SK-N-SH treated with all-trans-retinoic acid at 6 μM for 48 hours (cell line): ENCODE measurements around the gene CAP1.

Source experiments
- ATAC-seq: fragments of 200-7000 bp; cut with Tn5 transposase; 3 replicates; pipeline ENCODE4 v1.9.1; 2020; ENCODE audit warnings: mild to moderate bottlenecking, moderate library complexity
- ARNTL ChIP-seq: fragments of 450-650 bp; formaldehyde crosslinking; IDR thresholded peaks from 2 replicates; pipeline ENCODE4 v1.5.0; 2020; ENCODE audit warnings: low read depth, mild to moderate bottlenecking, moderate library complexity, borderline replicate concordance
- BACH2 ChIP-seq: fragments of 250-450 bp; sonication (Bioruptor Pico); IDR thresholded peaks from 2 replicates; pipeline ENCODE4 v1.9.0; 2021; ENCODE audit warnings: mild to moderate bottlenecking, borderline replicate concordance
- CSDC2 ChIP-seq: fragments of 250-450 bp; sonication (Bioruptor Pico); IDR thresholded peaks from 2 replicates; pipeline ENCODE4 v1.5.0; 2020; ENCODE audit warnings: mild to moderate bottlenecking, moderate library complexity
- ESRRG ChIP-seq: fragments of 250-450 bp; sonication (Bioruptor Pico); IDR thresholded peaks from 2 replicates; pipeline ENCODE4 v1.6.1; 2021; ENCODE audit warnings: mild to moderate bottlenecking
- GLIS3 ChIP-seq: fragments of 250-450 bp; sonication (Bioruptor Pico); IDR thresholded peaks from 2 replicates; pipeline ENCODE4 v1.5.0; 2020; ENCODE audit warnings: mild to moderate bottlenecking, moderate library complexity
- ISL1 ChIP-seq: fragments of 250-450 bp; sonication (Bioruptor Pico); IDR thresholded peaks from 2 replicates; pipeline ENCODE4 v2.1.2; 2022; ENCODE audit warnings: mild to moderate bottlenecking, moderate library complexity
- OSR1 ChIP-seq: fragments of 250-450 bp; sonication (Bioruptor Pico); IDR thresholded peaks from 2 replicates; pipeline ENCODE4 v1.8.0; 2022; ENCODE audit warnings: moderate library complexity, mild to moderate bottlenecking, inconsistent platforms
- RARB ChIP-seq: fragments of 250-450 bp; sonication (Bioruptor Pico); IDR thresholded peaks from 2 replicates; pipeline ENCODE4 v1.8.0; 2021; ENCODE audit warnings: mild to moderate bottlenecking, moderate library complexity
- SNAI2 ChIP-seq: fragments of 250-450 bp; sonication (Bioruptor Pico); IDR thresholded peaks from 2 replicates; pipeline ENCODE4 v1.5.0; 2020; ENCODE audit warnings: mild to moderate bottlenecking, moderate library complexity
- TCF4 ChIP-seq: fragments of 250-450 bp; sonication (Bioruptor Pico); IDR thresholded peaks from 2 replicates; pipeline ENCODE4 v1.8.0; 2021; ENCODE audit warnings: mild to moderate bottlenecking, moderate library complexity, borderline replicate concordance
- TOX ChIP-seq: fragments of 250-450 bp; sonication (Bioruptor Pico); IDR thresholded peaks from 2 replicates; pipeline ENCODE4 v1.8.0; 2021; ENCODE audit warnings: mild to moderate bottlenecking, moderate library complexity, borderline replicate concordance
- ZC3H10 ChIP-seq: fragments of 250-450 bp; sonication (Bioruptor Pico); IDR thresholded peaks from 2 replicates; pipeline ENCODE4 v1.5.1; 2021; ENCODE audit warnings: mild to moderate bottlenecking, moderate library complexity
- ZFP3 ChIP-seq: fragments of 250-450 bp; sonication (Bioruptor Pico); IDR thresholded peaks from 2 replicates; pipeline ENCODE4 v1.5.0; 2020; ENCODE audit warnings: mild to moderate bottlenecking, moderate library complexity
- ZFP30 ChIP-seq: fragments of 450-650 bp; formaldehyde crosslinking; IDR thresholded peaks from 2 replicates; pipeline ENCODE4 v1.5.0; 2022; ENCODE audit warnings: mild to moderate bottlenecking, moderate library complexity
- ZNF565 ChIP-seq: fragments of 450-650 bp; formaldehyde crosslinking; conservative IDR thresholded peaks from 2 replicates; pipeline ENCODE4 v1.5.0; 2020; ENCODE audit warnings: low read depth, mild to moderate bottlenecking, moderate library complexity
- ZNF70 ChIP-seq: fragments of 450-650 bp; formaldehyde crosslinking; IDR thresholded peaks from 2 replicates; pipeline ENCODE4 v1.5.0; 2020; ENCODE audit warnings: mild to moderate bottlenecking, moderate library complexity
- ZNF8 ChIP-seq: fragments of 450-650 bp; formaldehyde crosslinking; IDR thresholded peaks from 2 replicates; pipeline ENCODE4 v1.5.0; 2020; ENCODE audit warnings: mild to moderate bottlenecking, moderate library complexity
- TF ChIP-seq, protein P1 (sequence below): fragments of 250-450 bp; sonication (Bioruptor Pico); IDR thresholded peaks from 2 replicates; pipeline ENCODE4 v1.8.0; 2021; ENCODE audit warnings: low read depth, mild to moderate bottlenecking, moderate library complexity, borderline replicate concordance
- TF ChIP-seq, protein P2 (sequence below): fragments of 250-450 bp; sonication (Bioruptor Pico); IDR thresholded peaks from 2 replicates; pipeline ENCODE4 v1.5.0; 2020; ENCODE audit warnings: mild to moderate bottlenecking, moderate library complexity
- TF ChIP-seq, protein P3 (sequence below): fragments of 250-450 bp; sonication (Bioruptor Pico); IDR thresholded peaks from 2 replicates; pipeline ENCODE4 v1.8.0; 2020; ENCODE audit warnings: mild to moderate bottlenecking, moderate library complexity, borderline replicate concordance

Gene CAP1

GRCh38 chr1:40064797-40065499 lies 24.4 kb downstream of the CAP1 start:
- ATAC-seq: no peak
- TF ChIP-seq BACH2 (CRISPR knock-in tag) (no peak), TOX (CRISPR knock-in tag) (no peak)

- no peak for TF ChIP-seq ZNF70 (CRISPR knock-in tag)
- no peak for ATAC-seq
These were observed 26.5 kb downstream of the CAP1 start for GRCh38 chr1:40067023-40067422.

GRCh38 chr1:40067851-40068250 lies 27.3 kb downstream of the CAP1 start:
- ATAC-seq: no peak
- TF ChIP-seq, protein P1, sequence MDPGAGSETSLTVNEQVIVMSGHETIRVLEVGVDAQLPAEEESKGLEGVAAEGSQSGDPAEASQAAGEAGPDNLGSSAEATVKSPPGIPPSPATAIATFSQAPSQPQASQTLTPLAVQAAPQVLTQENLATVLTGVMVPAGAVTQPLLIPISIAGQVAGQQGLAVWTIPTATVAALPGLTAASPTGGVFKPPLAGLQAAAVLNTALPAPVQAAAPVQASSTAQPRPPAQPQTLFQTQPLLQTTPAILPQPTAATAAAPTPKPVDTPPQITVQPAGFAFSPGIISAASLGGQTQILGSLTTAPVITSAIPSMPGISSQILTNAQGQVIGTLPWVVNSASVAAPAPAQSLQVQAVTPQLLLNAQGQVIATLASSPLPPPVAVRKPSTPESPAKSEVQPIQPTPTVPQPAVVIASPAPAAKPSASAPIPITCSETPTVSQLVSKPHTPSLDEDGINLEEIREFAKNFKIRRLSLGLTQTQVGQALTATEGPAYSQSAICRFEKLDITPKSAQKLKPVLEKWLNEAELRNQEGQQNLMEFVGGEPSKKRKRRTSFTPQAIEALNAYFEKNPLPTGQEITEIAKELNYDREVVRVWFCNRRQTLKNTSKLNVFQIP (CRISPR knock-in tag): no peak
- TF ChIP-seq ISL1 (no peak), CSDC2 (CRISPR knock-in tag) (no peak), ZNF565 (CRISPR knock-in tag) (no peak), BACH2 (CRISPR knock-in tag) (no peak), ESRRG (CRISPR knock-in tag) (no peak), ZFP30 (CRISPR knock-in tag) (no peak), TCF4 (CRISPR knock-in tag) (no peak), SNAI2 (CRISPR knock-in tag) (no peak), OSR1 (no peak), RARB (CRISPR knock-in tag) (no peak)
- TF ChIP-seq, protein P2, sequence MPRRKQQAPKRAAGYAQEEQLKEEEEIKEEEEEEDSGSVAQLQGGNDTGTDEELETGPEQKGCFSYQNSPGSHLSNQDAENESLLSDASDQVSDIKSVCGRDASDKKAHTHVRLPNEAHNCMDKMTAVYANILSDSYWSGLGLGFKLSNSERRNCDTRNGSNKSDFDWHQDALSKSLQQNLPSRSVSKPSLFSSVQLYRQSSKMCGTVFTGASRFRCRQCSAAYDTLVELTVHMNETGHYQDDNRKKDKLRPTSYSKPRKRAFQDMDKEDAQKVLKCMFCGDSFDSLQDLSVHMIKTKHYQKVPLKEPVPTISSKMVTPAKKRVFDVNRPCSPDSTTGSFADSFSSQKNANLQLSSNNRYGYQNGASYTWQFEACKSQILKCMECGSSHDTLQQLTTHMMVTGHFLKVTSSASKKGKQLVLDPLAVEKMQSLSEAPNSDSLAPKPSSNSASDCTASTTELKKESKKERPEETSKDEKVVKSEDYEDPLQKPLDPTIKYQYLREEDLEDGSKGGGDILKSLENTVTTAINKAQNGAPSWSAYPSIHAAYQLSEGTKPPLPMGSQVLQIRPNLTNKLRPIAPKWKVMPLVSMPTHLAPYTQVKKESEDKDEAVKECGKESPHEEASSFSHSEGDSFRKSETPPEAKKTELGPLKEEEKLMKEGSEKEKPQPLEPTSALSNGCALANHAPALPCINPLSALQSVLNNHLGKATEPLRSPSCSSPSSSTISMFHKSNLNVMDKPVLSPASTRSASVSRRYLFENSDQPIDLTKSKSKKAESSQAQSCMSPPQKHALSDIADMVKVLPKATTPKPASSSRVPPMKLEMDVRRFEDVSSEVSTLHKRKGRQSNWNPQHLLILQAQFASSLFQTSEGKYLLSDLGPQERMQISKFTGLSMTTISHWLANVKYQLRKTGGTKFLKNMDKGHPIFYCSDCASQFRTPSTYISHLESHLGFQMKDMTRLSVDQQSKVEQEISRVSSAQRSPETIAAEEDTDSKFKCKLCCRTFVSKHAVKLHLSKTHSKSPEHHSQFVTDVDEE: no peak

DNA sequence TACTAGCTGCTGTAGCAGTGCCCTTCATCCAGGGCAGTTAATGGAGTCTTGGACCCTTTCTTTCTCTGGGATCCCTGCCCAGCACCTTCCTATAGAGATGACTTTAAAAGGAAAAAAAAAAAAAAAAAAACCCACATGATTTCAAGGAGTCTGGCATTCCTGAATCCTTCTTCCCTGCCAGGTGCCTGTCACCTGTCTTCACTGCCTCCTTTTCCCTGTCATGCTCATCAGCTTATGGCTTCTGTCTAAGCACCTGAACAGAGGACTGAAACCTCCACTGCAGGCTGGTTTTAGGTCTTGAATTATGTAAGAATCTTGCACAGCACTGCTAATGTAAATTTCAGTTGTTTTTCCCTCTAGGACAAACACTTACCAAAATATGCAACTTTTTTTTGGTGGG lies 31.6 kb downstream of the CAP1 start:
- no peak for ATAC-seq
- TF ChIP-seq SNAI2 (CRISPR knock-in tag): no peak
- TF ChIP-seq ESRRG (CRISPR knock-in tag): no peak
- no peak for TF ChIP-seq ZC3H10 (CRISPR knock-in tag)
- TF ChIP-seq BACH2 (CRISPR knock-in tag): no peak
- no peak for TF ChIP-seq ZFP30 (CRISPR knock-in tag)
- no peak for TF ChIP-seq GLIS3 (CRISPR knock-in tag)
- no peak for TF ChIP-seq OSR1
- no peak for TF ChIP-seq RARB (CRISPR knock-in tag)
- TF ChIP-seq, all 23 proteins: peak for 0

GRCh38 chr1:40073062-40073461 lies 32.5 kb downstream of the CAP1 start:
- TF ChIP-seq SNAI2 (CRISPR knock-in tag): no peak
- TF ChIP-seq BACH2 (CRISPR knock-in tag): no peak
- TF ChIP-seq GLIS3 (CRISPR knock-in tag): no peak
- TF ChIP-seq ISL1: no peak
- no peak for TF ChIP-seq ZFP3 (CRISPR knock-in tag)
- TF ChIP-seq OSR1: no peak
- no peak for TF ChIP-seq ZNF565 (CRISPR knock-in tag)
- TF ChIP-seq RARB (CRISPR knock-in tag): no peak
- no peak for TF ChIP-seq TCF4 (CRISPR knock-in tag)
- TF ChIP-seq, protein P3, sequence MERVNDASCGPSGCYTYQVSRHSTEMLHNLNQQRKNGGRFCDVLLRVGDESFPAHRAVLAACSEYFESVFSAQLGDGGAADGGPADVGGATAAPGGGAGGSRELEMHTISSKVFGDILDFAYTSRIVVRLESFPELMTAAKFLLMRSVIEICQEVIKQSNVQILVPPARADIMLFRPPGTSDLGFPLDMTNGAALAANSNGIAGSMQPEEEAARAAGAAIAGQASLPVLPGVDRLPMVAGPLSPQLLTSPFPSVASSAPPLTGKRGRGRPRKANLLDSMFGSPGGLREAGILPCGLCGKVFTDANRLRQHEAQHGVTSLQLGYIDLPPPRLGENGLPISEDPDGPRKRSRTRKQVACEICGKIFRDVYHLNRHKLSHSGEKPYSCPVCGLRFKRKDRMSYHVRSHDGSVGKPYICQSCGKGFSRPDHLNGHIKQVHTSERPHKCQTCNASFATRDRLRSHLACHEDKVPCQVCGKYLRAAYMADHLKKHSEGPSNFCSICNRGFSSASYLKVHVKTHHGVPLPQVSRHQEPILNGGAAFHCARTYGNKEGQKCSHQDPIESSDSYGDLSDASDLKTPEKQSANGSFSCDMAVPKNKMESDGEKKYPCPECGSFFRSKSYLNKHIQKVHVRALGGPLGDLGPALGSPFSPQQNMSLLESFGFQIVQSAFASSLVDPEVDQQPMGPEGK (CRISPR knock-in tag): no peak
- no peak for TF ChIP-seq ZNF8 (CRISPR knock-in tag)
- no peak for TF ChIP-seq ZC3H10 (CRISPR knock-in tag)
- no peak for TF ChIP-seq TOX (CRISPR knock-in tag)
- TF ChIP-seq ARNTL (CRISPR knock-in tag): no peak
- TF ChIP-seq CSDC2 (CRISPR knock-in tag): no peak
- TF ChIP-seq, protein P2: no peak
- TF ChIP-seq, protein P1 (CRISPR knock-in tag): no peak
- ATAC-seq: no peak
